Body of pancreas (tissue), 4 donors: Measurements from ENCODE around the gene OLA1. TPM values are rescaled to one million over a fixed set of nuclear protein-coding genes. Genes with fewer than 3 reads are reported as not detected.
A peak's percentile ranks its signal among the peaks of the same experiment; 100 is the strongest.

Source experiments
- ATAC-seq: fragments of 150-250 bp; one replicate; pipeline ENCODE4 v1.9.1; 2016
- DNase-seq, 4 donors: peaks; one replicate each; pipeline ENCODE4 v3.0.0-alpha.2; 2019
- H3K27ac ChIP-seq, 4 donors: fragments of 200-600 bp; sonication (generic); 1 replicate in 3 of 4; 2 replicates in 1 of 4; pipeline versions ENCODE4 v1.5.1 to v1.6.1; 2016 to 2019; ENCODE audit warnings: mild to moderate bottlenecking in 1 of 4, mixed read lengths in 1 of 4, moderate library complexity in 1 of 4
- H3K27me3 ChIP-seq, 2 donors: fragments of 200-600 bp; sonication (generic); one replicate each; pipeline ENCODE4 v1.6.0; 2016; ENCODE audit warnings: mild to moderate bottlenecking in 1 of 2
- H3K36me3 ChIP-seq, 2 donors: fragments of 200-600 bp; sonication (generic); replicated peaks in 1 of 2; 2 replicates each; pipeline ENCODE4 v1.5.1; 2016; ENCODE audit warnings: low read depth in 2 of 2; ENCODE audit not compliant: insufficient read depth in 1 of 2
- H3K4me1 ChIP-seq: fragments of 200-600 bp; sonication (generic); one replicate; pipeline ENCODE4 v1.6.0; 2016
- H3K4me3 ChIP-seq, 2 donors: fragments of 200-600 bp; sonication (generic); 1 replicate in 1 of 2; 2 replicates in 1 of 2; pipeline ENCODE4 v1.5.1; 2016 to 2019
- H3K9me3 ChIP-seq, 3 donors: fragments of 200-600 bp; sonication (generic); 1 replicate in 2 of 3; 2 replicates in 1 of 3; pipeline ENCODE4 v1.5.1; 2016
- POLR2A ChIP-seq, 3 donors: fragments of 450-650 bp; IDR thresholded peaks; one replicate each; pipeline ENCODE4 v1.6.1; 2016; ENCODE audit warnings: antibody characterized with exemption in 3 of 3, mild to moderate bottlenecking in 2 of 3
- WGBS, 2 donors: methylation state at CpG; one replicate each; pipeline ENCODE4 v1.1.5; 2017; 5-methylcytosine and 5-hydroxymethylcytosine counted together
- intact Hi-C: fragments of 100-400 bp; cut with DNase I; formaldehyde crosslinking; loops from one replicate; pipeline ENCODE4 v1.15.1; 2023
- total RNA-seq, 2 donors: library from RNA; depleted of rRNA; stranded (reverse); fragments of >200 nt; gene quantifications; one replicate each; pipeline ENCODE4 v1.1.0, GENCODE V29; 2016
- TF ChIP-seq, protein P1 (sequence below), 7 experiments: fragments of 450-650 bp in 4 of 7; fragments of 200-600 bp in 3 of 7; sonication (generic) in 3 of 7; IDR thresholded peaks; one replicate each; pipeline ENCODE4 v1.5.1; 2016 to 2019; ENCODE audit warnings: antibody characterized with exemption in 7 of 7

Gene OLA1
- total RNA-seq, 2 donors from 2014 or later: 17.8 to 43.3 TPM

DNA sequence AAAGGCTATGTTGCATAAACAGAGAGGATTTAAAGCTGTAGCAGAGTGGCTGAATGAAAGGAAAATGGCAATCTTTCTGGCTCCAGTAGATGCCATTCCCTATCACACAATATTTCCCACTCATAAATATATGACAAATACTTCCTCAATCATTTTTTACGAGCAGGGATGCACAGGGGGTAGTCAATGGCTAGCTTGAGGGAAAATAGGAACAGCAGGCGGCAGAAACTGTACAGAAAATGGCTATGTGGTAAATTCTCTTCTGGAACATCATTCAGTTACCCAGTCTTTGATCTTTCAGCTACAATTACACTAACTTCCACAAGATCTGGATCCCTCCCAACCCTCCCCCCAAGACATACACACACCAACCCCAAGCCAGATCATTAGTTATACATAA, 127.2 kb downstream of the OLA1 start:
- H3K4me1 ChIP-seq: no peaks in the 10 kb centered on the region
- TF ChIP-seq, protein P1, sequence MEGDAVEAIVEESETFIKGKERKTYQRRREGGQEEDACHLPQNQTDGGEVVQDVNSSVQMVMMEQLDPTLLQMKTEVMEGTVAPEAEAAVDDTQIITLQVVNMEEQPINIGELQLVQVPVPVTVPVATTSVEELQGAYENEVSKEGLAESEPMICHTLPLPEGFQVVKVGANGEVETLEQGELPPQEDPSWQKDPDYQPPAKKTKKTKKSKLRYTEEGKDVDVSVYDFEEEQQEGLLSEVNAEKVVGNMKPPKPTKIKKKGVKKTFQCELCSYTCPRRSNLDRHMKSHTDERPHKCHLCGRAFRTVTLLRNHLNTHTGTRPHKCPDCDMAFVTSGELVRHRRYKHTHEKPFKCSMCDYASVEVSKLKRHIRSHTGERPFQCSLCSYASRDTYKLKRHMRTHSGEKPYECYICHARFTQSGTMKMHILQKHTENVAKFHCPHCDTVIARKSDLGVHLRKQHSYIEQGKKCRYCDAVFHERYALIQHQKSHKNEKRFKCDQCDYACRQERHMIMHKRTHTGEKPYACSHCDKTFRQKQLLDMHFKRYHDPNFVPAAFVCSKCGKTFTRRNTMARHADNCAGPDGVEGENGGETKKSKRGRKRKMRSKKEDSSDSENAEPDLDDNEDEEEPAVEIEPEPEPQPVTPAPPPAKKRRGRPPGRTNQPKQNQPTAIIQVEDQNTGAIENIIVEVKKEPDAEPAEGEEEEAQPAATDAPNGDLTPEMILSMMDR (IDR thresholded peaks at IDR 0.05): no peak
- no peak for TF ChIP-seq POLR2A (IDR thresholded peaks at IDR 0.05)
- no peak overlapping the region for H3K4me3 ChIP-seq
- DNase-seq (no peak), ATAC-seq (no peak)
- no peak overlapping the region for H3K27ac ChIP-seq
- no peaks in the 10 kb centered on the region for H3K27me3 ChIP-seq
- intact Hi-C loops: no loop called here
- no peaks in the 10 kb centered on the region for H3K36me3 ChIP-seq
- no peaks in the 10 kb centered on the region for H3K9me3 ChIP-seq
- 95 to 97% methylated on average over 2 of the region's 2 CpGs for WGBS, 2 donors

DNA sequence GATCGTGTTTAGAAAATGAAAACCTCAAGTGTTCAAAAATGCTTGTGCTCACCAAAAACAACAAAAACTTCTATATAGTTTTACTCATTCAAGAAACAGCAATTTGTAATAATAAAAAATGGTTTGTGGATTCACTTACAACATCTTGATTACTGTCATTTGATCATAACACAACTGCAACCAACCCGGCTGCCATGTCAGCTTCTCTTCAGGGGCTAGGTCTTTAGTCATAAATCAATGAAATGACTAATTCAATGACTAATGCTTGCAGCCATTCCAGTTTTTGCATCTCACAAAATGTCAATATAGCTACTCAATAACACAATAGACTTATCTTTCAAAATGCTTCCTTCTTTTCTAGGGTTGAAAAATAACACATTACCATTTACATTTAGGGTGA, 128.0 kb downstream of the OLA1 start:
- ATAC-seq: no peak
- Histone ChIP-seq H3K27me3 (no peaks in the 10 kb centered on the region), H3K4me1 (no peaks in the 10 kb centered on the region), H3K4me3 (no peak overlapping the region), H3K27ac (no peak overlapping the region), H3K36me3 (no peaks in the 10 kb centered on the region), H3K9me3 (no peaks in the 10 kb centered on the region)
- intact Hi-C loops: no loop called here
- TF ChIP-seq, protein P1 (IDR thresholded peaks at IDR 0.05): no peak
- no peak for TF ChIP-seq POLR2A (IDR thresholded peaks at IDR 0.05)
- WGBS, 2 donors: 77 to 85% methylated on average over 2 of the region's 2 CpGs
- no peak for DNase-seq

DNA sequence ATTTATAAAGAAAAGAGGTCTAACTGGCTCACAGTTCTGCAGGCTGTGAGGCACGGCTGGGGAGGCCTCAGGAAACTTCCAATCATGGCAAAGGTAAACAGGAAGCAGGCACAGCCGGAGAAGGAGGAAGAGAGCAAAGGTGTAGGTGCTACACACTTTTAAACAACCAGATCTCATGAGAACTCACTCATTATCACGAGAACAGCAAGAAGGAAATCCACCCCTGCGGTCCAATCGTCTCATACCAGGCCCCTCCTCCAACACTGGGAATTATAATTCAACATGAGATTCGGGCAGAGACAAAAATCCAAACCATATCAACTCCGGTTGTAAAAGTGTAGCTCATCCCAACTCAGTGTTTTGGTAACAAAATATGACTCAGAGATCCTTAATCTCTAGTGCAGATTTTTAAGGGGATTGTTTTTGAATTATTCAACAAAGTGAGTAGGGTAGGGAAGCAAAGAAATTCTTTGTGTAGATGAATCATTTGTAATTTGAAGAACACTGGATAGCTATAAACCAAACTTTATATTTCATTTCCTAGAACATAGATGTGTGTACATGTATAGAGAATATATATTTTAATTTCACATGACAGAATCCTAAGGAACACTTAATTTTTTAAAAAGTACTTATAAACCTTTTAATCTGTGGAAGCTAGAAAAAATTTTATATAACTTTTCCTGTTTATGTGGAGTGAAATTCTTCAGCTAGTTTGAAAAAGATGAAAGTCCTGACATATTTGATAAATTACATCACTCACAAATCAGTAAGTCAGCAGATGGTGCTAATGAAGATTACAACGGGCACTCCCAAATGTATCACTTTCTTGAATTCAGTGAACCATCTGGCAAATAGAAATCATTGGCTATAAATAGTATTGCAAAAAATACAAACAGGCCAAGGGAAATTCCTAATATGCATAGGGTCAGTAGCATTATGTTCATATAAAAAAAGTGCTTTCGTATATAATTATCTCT, 130.1 kb downstream of the OLA1 start:
- Histone ChIP-seq H3K4me3 (no peak overlapping the region), H3K27me3 (no peaks in the 10 kb centered on the region), H3K36me3 (no peaks in the 10 kb centered on the region), H3K27ac (no peak overlapping the region), H3K9me3 (no peaks in the 10 kb centered on the region), H3K4me1 (no peaks in the 10 kb centered on the region)
- DNase-seq (no peak), ATAC-seq (no peak)
- intact Hi-C loops: no loop called here
- TF ChIP-seq, protein P1 (IDR thresholded peaks at IDR 0.05): no peak
- no peak for TF ChIP-seq POLR2A (IDR thresholded peaks at IDR 0.05)
- WGBS, 2 donors: 86 to 89% methylated on average over 9 of the region's 9 CpGs

DNA sequence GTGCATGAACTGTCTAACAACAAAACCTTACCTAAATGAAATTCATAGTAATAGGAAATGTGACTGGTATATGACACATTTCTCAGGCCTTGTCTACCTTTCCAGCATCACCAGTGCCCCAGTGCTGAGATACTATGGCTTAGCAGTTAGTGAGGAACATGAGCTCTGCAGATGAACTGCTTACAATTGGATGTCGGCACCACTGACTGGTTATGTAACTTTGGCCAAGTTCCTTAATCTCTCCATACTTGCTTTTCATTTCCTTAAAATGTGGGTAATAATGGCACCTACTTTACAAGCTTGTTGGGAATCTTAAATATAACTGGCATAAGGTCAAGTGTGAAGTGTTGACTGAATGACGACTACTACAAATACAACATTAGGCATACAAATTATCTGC, 136.3 kb downstream of the OLA1 start:
- Histone ChIP-seq H3K4me3 (no peak overlapping the region), H3K27ac (no peak overlapping the region), H3K9me3 (no peaks in the 10 kb centered on the region), H3K4me1 (no peaks in the 10 kb centered on the region), H3K27me3 (no peaks in the 10 kb centered on the region), H3K36me3 (no peaks in the 10 kb centered on the region)
- no peak for ATAC-seq
- 86% methylated on average over 2 of the region's 2 CpGs for WGBS, 2 donors
- intact Hi-C loops: no loop called here
- TF ChIP-seq POLR2A (IDR thresholded peaks at IDR 0.05): no peak
- TF ChIP-seq, protein P1 (IDR thresholded peaks at IDR 0.05): no peak
- peak in 1 of 4 donors; percentile 17 for DNase-seq
